GM10847 (cell line): ENCODE data around the gene KCNMA1.

Experiments used
- POLR2A ChIP-seq: IDR thresholded peaks from 2 replicates; pipeline ENCODE4 v1.6.1; 2011; ENCODE audit not compliant: insufficient read length; ENCODE audit errors: extremely low read depth

KCNMA1 gene

DNA sequence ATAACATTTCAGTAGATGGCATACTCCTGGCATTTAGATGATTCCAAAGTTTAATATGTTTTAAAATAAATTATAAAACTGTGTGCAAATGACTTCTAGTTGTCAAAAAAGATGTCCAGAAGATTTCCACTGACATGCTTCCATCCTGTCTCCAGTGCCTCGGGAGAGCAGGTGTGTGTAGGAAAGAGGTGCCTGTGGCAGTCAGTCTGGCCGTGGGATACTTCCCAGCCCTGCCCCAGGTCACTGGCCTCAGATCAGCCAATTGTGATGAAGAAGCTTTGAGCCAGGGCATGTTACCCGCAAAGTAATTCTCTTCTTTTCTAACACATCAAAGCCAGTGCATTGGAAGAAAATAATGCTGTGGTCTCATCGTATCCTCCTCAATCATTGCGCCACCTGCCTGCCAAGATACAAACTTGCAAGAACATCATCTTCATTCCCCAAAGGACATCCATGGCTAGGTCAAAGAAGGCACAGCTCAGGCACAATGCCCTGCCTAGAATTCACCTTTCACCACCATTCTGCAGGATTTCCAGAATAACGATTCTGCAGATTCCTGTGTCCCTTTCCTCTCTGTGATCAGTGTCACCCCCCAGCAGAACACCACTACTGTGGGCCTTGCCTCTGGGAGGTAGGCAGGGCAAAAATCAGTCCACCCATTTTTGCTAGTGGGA, 6.3 kb upstream of the KCNMA1 start:
- TF ChIP-seq POLR2A: no peak

DNA sequence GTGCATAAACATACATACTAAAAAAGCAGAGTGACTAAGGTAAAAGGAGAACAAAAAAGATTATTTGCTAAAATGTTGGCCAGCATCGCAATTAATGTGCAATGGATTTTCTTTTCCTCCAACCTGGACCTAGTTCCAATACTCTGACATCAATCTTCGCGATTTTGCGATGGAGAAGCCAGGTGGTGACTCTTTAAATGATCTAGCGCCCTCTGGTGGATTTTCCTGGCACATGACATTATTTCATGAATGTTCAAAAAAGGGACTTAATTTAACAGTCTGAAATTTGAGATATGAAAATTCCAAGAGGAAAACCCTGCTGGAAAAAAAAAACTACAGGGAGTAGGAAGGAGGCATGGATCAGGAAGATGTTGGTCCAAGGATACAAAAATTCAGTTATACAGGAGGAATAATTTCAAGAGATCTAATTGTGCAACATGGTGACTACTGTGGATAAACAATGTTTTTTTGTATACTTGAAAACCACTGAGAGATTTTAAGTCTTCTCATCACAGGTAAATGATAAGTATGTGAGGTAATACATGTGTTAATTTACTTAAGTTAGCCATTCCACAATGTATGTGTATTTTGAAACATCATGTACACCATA, 4.3 kb upstream of the KCNMA1 start:
- TF ChIP-seq POLR2A: no peak

DNA sequence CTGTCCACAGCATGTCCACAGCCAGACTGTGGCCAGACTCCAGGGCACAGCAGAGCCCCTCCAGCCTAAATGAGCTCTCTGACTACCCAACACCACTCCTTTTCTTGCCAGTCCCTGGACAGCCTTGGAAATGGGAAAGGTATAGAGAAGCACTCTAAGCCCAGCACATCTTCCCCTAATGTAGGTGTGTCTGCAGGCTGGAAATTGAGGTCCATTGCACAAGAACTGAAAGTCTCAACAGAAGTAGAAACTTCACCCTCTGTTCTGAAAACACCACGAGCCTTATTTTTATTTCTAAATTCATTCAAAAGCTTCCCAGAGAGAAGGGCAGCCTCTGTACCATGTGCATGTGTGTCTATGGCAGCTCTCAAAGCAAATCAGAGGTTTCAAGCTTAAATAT, 3.7 kb upstream of the KCNMA1 start:
- no peak for TF ChIP-seq POLR2A

DNA sequence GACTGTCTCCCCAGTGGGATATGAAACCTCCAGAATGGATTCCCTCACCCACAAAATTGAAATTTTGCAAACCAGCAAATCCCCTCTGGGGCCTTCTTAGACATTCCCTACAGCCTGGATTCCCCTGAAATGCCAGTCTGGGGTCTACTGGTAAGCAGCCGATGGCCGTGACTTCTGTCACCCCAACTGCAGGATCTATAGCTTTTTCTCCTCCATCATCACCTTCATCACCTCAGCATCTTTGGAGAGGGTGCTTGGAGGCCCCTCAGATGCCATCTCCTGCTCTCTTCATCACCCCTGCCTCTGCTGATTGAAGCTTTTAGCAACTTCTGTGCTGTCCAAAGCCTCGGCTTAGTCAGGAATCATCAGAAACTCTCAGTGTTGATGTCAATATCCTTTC, 2.6 kb upstream of the KCNMA1 start:
- TF ChIP-seq POLR2A: no peak

DNA sequence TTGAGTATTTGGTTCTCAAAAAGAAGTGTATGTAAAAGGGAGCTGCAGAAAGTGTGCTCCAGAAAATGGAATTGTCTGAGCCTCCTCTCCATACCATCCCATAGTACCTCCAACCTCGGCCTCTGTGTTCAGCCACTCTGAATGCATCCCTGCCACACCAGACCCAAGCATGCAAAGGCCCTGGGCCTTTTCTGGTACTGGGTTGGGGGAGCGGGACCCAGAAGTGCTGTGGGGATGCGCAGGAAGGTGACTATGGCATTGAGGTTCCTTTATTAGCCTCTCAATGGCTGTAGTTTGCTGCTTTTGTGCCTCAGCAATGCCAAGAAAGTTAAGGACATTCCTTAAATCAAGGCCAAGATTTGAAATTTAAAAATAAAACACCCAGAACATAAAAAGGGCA, 2.1 kb upstream of the KCNMA1 start:
- TF ChIP-seq POLR2A: no peak

DNA sequence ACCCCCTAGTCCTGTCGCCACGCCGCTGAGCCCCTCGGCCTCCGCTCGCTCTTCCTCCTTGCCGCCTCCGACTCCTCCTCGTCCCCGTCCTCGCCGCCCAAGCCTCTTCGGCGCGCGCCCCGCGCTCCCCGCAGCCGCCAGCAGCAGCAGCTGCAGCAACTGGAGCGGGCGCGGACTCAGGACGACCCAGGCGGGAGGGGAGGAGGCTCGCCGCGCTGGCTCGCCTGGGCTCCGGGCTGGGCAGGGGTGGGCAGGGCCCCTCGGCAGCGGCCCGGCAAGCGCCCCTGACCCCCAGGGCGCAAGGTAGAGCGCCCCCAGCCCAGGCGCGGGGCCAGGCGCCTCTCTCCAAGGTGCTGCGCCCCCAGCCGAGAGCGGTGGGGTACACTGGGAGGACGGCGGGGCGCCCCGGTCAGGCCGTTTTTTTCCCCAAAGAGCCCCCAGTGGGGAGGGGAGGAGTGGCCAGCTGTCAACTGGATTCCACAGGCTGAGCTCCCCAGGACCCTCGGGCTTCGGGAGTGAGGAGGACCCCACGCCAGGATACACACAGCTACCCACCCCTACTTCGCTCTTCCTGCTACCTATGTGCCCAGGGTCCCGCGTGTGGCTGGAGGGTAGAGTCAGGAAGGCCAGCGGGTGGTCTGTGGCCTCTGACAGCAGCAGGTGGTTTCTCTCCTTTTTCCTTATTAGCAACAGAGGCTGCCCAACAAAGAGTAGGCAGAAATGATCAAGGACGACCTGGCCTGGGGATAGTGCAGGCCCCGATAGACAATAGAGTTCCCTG, 903 bp upstream of the KCNMA1 start:
- no peak for TF ChIP-seq POLR2A

DNA sequence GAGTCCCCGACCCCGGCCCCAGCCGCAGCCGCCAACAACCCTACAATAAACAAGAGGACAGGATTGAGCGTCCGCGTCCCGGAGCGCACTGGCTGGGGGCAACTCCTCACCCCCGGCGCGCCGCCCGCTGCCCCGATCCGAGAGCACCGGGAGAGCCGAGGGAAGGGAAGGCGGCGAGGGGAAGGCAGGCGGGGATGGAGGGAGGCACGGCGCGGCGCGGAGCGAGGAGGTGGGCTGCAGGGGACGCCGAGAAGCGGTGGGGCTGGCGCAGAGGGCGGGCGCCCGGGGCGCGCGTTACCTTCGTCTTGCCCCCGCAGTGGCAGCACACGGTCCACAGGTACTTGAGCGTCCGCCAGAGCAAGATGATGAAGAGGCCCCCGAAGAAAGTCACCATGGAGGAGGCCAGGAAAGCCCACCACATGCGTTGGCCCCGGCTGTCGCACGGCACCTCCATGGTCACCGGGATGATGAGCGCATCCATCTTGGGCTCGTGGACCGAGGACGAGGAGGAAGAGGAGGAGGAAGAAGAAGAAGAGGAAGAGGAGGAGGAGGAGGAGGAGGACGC, 559 bp downstream of the KCNMA1 start:
- no peak for TF ChIP-seq POLR2A

DNA sequence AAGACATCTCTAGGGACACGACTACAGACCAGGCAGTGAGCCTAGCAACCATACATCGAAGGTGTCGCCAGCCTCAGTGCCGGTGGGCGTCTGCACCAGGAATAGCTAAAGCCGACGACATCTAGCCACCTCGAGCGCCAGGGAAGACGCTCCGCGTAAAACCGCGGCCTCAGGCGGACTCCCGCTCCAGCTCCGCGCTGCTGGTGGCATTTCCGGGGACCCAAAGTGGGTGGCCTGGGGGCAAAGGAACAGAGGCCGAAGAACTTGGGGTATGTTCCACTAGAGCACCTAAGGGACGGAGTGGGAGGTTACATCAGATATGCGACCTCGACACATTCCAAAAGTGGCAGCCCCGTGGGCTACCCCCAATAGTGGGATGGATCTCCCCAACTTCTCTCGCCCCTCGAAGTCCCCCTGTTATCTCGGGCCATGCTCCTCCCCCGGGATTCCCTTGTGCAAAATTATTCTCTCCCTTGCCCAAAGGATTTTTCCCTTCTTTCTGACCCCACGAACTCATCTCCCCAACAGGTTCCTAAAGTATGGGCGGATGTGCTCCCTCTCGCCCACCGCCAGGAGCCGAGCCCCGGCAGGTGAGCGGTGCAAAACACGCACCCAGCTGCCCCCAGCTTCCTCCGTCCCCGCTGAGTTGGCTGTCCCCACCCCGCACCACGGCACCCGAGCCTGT, 1.2 kb downstream of the KCNMA1 start:
- TF ChIP-seq POLR2A: no peak

DNA sequence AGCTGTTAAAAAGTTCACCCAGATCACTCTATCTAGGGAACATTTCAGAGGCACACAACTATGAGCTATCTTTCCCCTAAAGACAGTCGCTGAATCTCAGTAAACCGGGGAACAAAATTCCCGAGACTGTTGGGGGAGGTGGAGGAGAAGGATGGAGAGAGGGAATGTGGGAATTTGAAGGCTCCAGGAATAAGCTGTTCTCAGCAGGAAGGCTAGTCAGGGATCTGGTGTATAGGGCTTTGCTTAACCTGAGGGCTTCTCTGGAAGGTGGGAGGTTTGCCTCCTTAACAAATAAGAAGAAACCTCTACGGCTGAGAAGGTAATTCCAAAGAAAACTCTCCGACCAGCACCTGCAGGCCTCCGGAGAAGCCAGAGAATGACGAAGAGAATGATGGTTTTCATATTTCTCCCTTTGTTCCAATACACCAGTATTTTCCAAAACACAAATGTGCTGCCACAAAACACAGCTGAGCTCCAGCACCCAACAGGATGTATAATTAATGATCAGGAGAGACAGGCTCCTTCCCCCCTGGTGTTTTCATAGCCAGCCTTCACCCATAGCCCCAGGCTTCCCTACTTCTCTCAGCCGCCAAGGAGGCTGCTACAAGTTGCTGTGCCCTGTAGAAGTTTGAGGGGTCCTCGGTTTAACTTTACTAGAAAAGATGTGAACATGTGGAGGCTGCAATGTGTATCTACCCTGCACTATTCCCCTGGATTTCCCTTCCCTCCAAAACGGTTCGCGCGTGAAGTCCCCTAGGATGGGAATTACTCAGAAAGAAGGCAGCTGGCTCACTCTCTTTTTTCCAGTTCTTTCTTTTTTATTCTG, 2.0 kb downstream of the KCNMA1 start:
- TF ChIP-seq POLR2A: no peak

DNA sequence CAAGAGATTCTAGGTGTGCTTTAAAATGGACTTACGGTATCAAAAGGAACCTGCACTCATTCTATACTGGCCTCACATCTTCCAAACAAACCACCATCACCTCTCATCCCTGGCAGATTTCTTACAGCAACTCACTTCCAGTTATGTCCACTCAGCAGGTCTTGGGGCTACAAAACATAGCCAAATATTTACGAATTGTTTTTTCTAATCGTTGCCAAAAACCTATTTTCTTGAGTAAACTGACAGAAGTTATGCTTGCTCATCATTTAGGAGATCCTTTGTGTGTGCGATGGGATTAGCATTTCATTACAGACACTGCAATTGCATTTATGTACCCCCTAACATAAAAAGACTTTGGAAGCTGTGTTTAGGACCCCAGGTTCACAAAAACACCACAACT, 2.7 kb downstream of the KCNMA1 start:
- TF ChIP-seq POLR2A: no peak

DNA sequence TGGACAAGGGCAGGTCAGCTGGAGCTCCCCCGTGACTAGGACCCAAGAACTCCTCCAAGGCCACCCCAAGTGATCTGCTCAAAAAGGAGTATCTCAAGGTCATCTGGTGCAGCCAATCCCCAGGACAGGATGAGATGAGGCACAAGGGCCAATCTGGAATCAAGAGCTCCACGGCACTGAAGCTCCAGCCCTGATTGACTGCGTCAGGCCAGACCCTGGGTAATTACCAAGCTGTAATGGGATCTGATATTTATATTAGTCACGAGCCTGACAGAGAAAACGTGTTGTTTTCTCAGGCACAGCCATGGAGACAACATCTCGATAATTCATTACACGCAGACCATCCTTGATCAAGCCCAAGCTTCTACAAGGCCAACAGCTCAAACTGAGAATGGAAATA, 4.2 kb downstream of the KCNMA1 start:
- TF ChIP-seq POLR2A: no peak

DNA sequence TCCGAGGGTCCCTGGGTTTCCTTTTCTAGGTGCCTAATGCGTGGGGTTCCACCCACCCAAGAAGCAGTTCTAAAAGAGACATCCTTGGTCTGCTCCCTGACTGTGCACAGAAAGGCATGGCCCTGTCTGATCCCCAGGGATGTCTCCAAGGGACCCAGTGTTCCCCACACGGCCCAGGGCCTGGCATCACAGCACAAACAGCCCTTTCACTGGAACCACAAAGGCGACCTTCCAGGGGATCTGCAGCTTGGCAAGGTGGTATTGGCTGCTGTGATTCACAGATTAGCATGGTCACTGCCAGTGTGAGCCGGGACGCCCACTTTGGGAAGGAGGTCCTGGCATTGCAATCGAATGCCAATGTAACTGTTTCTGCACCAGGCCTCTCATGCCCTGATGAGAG, 6.4 kb downstream of the KCNMA1 start:
- no peak for TF ChIP-seq POLR2A

DNA sequence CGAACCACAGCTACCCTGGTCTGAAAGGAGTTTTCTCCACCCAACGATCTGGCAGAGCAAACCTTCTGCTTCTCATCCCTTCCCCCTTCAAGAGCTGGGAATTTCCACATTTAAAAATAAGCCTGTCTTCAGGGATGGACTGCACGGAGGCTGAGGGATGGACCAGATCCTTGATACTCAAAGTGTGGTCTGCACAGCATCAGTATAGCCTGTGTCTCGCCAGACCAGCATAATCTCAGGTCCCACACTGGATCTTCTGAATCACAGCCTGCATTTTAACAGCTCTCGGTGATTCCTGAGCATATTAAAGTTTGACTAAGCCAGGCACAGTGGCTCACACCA, 7.1 kb downstream of the KCNMA1 start:
- no peak for TF ChIP-seq POLR2A

DNA sequence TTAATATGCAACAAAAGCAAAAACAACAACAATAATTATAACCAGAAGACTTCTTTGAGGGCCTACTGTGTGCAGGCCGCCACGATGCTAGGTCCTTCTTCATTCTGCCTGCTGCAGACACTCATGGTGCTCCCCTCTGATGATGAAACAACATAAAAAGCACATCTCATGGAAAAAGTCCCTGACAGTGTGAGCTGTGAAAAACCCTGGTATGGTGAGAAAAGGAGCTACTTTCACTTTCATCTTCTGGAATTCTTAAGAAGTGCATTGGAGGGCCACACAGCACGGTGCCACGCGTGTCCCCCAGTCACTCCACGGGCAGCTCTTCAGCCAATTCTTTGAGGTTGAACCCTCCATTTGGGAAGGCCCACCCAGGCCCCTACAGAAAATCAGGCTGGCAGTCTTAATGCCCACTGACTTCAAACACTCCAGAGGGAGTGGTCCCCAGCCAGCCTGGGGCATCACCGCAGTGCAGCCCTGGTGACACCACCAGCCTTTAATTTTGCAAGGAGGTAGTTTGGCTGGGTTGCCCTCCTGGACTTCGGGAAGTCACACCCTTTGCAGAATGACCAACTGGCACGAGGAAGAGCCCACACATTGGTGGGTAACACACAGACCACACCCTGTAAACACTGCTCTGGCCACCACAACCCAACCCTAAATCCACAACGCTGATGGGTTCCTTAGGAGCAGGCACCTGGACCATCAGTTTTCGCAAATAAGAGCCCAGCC, 7.7 kb downstream of the KCNMA1 start:
- no peak for TF ChIP-seq POLR2A

DNA sequence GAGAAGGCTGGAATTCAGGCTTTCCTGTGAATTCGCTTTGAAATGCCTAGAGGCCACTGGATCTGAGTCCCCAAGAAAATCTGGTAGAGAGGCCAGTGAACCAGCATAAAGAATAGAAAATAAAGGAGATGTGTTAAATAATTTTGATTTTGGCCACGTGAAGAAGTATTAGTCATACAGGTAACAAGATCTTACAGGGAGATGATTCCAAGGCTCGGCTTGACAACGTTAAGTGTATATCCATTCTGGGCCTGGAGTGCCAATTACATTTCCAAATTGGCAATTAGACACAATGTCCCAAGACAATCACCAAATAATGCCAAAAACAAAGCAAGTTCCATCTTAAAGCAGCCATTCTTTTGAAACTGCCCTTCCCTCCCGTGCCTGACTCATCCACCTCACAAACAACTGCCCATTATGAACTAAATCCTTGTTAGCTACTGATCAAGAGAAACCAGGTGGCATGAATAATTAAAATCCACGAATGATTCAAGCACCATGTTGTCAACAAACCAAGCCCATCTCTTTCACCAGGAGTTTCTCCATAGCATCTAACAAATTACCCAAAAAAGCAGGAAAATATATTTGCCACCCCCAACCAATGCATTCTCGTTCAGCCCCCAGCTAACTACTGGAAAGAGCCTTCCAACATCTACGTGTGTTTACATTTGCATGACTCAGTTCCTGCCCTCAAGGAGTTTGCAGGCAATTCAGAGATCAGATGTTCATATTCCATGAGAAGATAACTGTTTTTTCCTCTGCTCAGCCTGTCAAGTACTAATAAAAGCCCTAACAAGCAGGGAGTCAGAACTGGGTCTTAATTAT, 8.5 kb downstream of the KCNMA1 start:
- no peak for TF ChIP-seq POLR2A
